HG03558 (cell line): ENCODE results near the gene ANKRD11.
"Not testable (repeated sequence)": the region's sequence is repeated elsewhere in the genome, so short reads cannot be mapped to it uniquely, and the experiment has no call there.

Source experiments
- ATAC-seq: cut with Tn5 transposase; IDR thresholded peaks from one replicate; pipeline ENCODE4 v1.9.1; 2021; ENCODE audit warnings: moderate number of reproducible peaks; ENCODE audit not compliant: unreplicated experiment; ENCODE audit errors: extremely low read depth

ANKRD11 gene

DNA sequence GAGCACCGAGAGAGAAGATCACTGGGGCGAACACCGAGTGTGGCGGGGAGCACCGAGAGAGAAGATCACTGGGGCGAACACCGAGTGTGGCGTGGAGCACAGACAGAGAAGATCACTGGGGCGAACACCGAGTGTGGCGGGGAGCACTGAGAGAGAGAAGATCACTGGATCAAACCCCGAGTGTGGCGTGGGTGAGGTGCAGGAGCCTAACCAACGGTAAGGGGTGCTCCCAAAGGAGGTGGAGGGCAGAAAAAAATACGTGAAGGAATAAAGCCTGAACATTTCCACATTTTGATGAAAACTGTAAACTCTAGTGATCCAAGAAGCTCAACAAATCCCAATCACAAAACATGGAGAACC lies 100.2 kb downstream of the ANKRD11 start:
- not testable (repeated sequence) for ATAC-seq

DNA sequence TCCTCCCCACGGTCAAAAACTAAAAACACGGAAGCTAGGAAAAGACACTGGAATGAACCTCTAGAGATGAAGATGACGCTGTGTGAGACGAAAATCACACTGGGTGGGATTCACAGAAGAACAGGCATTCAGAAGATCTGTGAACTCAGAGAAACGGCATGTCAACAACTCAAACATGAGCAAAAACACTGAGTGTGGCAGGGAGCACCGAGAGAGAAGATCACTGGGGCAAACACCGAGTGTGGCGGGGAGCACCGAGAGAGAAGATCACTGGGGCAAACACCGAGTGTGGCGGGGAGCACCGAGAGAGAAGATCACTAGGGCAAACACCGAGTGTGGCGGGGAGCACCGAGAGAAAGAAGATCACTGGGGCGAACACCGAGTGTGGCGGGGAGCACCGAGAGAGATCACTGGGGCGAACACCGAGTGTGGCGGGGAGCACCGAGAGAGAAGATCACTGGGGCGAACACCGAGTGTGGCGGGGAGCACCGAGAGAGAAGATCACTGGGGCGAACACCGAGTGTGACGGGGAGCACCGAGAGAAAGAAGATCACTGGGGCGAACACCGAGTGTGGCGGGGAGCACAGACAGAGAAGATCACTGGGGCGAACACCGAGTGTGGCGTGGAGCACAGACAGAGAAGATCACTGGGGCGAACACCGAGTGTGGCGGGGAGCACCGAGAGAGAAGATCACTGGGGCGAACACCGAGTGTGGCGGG lies 100.7 kb downstream of the ANKRD11 start:
- not testable (repeated sequence) for ATAC-seq

DNA sequence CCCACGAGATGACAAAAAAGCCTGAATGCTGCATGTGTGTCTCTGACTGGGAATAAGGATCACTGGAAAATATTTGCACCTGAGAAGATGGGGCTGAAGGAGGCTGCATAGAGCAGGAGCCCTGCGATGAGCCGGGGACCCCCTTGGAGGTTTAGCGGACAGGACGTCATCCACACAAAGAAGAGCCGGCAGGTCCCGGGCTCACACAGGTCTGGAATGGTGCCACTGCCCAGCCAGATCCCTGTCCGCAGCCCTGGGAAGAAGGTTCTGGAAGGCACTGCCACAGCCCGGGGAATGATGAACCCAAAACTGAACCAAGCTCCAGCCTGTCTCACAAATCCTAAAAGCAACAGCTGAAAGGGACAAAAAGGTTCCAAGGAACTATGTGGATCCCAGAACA lies 101.8 kb downstream of the ANKRD11 start:
- no peak for ATAC-seq

DNA sequence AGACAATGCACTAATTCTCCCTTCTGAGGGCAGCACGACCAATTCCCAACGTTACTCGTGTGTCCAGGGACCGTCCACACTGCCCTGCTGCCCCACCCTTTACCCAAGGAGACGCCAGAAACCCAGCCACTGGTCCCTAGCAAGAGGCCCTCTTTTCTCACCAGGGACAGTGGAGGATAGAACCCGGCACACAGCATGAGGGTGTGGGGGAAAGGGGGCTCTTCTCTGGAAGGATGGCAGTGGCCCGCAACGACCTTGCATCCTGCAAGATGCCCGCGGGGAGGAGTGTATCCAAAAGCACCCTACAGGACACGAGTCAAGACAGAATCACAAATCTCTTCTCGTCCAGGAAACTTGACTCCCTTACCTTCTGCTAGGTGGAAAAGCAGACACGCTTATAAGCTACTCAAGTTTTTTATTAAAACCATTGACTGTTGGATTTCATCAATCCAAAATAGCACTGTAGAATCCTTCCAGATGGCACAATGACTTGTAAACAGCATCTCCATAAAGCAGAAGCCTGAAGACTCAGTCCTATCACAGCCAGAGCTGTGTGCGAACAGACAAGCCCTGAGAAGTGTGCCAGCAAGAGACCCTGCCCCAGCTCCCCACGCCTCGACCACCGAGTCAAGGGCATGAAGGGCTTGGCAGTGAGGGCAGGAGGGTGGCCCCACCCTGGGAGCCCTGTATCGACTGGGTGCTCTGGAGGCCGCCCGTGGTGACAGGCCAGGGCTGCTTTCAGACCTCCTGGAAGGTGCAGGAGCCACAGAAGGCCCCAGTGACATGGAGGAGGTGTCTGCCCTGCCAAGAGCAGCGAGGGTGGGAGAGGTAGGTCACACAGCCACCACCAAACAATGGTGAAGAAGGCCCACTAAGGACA lies 103.8 kb downstream of the ANKRD11 start:
- no peak for ATAC-seq

DNA sequence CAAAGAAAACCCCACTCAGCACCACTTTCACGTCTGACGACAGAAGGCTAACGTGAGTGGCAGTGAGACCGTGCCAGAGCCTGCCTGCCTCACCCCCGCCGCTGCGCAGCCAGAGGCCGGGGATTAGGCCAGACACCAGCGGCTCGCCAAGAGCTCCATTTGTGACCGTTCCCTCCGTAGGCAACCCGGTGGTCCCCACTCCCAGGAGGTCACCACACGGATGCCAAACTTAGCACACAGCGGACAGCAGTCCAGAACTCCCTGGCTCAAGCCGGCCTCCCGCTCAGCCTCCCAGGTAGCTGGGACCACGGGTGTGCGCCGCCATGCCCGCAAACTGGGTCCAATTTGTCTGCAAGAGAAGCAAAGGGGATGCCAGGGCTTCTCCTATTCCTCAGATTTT lies 104.6 kb downstream of the ANKRD11 start:
- no peak for ATAC-seq

DNA sequence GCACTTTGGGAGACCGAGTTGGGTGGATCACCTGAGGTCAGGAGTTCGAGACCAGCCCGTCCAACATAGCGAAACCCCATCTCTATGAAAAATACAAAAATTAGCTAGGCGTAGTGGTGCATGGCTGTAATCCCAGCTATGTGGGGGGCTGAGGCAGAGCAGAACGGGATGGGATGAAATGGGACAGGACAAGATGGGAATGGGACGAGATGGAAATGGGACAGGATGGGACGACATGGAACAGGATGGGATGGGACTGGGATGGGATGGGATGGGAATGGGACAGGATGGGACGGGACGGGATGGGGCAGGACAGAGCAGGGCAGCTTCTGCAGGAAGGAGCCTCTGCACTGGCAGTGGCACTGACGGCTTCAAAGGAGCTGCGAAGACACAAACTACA lies 106.1 kb downstream of the ANKRD11 start:
- no peak for ATAC-seq

DNA sequence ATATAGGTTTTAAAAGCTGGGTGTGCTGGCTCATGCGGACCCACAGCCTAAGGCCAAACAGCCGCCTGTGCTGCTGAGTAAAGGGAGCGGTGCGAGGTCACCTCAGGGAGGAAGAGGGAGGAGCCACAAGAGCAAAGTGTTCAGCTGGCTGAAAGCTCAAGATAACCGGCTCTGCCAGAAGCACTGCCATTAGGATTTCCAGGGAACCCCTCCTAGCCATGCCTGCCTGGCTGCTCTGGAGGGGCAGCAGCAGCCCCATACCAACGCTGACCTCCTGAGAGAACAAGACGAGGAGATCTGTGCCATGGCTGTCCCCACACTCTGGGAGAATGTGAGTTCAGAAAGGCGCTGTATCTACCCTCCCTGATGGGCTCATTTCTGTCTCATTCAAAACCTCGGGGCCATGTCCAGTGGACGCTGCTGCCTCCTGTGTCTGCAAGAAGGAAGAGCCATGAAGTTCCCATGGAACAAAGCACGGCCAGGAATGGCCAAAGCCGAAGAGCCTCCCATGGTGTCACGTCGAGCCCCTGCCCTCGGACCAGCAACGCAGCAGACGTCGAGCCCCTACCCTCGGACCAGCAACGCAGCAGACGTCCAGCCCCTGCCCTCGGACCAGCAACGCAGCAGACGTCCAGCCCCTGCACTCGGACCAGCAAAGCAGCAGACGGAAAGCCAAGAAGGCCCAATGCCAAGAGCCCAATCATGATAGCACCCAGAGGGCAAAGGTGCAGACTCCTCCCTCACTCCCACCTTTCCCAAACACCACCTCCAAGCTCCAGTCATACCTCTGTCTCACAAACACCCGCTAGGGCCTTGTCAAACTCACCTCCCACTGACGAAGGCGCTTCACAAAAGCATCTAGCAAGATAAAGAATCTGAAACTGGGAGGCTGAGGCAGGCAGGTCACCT lies 107.0 kb downstream of the ANKRD11 start:
- ATAC-seq: no peak

DNA sequence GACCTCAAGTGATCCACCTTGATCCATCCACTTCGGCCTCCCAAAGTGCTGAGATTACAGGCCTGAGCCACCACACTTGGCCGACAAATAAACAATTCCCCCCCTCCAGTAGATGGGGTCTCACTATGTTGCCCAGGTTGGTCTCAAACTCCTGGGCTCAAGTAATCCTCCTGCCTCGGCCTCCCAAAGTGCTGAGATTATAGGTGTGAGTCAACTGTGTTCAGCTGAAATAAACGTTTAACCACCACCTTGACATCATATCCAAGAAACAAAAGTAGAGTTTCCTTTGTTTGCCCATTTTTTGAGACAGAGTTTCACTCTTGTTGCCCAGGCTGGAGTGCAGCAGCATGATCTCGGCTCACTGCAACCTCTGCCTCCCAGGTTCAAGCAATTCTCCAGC lies 107.8 kb downstream of the ANKRD11 start:
- ATAC-seq: not testable (repeated sequence)

DNA sequence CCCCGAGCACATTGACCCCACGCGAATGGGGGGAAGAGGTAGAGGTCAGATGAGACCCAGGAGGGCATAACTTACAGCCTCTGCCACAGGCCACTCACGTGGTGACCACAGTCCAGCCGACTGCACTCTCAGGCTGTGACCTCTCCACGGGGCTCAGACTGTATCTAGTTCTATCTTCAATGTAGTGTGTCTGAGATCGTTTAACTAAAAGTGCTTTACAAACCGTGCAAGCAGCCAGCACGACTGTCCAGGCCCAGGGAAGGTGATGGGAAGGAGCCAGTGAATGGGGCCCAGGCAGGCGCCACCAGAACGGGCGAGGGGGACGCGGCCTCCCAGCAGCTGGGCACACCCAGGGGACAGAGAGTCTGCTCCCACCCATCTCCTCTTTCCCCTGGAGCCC lies 108.6 kb downstream of the ANKRD11 start:
- ATAC-seq: no peak

DNA sequence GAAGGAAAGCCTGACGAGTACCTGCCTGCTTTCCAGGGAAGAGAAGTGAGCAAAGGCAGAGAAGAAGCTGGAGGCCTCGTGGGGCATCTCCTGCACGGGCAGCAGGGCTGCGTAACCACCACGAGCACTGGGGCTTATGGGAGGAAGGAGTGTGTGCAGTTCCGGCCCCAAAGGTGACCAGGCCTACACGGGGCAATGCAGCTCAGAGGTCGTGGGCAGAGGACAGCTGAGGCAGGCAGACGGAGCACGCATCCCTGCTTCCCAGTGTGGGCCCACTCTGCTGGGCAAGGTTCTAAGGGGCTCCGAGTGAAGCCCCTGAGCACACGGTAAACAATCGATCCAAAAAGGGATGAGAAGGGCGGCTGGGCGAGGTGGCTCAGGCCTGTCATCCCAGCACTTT lies 109.7 kb downstream of the ANKRD11 start:
- no peak for ATAC-seq

DNA sequence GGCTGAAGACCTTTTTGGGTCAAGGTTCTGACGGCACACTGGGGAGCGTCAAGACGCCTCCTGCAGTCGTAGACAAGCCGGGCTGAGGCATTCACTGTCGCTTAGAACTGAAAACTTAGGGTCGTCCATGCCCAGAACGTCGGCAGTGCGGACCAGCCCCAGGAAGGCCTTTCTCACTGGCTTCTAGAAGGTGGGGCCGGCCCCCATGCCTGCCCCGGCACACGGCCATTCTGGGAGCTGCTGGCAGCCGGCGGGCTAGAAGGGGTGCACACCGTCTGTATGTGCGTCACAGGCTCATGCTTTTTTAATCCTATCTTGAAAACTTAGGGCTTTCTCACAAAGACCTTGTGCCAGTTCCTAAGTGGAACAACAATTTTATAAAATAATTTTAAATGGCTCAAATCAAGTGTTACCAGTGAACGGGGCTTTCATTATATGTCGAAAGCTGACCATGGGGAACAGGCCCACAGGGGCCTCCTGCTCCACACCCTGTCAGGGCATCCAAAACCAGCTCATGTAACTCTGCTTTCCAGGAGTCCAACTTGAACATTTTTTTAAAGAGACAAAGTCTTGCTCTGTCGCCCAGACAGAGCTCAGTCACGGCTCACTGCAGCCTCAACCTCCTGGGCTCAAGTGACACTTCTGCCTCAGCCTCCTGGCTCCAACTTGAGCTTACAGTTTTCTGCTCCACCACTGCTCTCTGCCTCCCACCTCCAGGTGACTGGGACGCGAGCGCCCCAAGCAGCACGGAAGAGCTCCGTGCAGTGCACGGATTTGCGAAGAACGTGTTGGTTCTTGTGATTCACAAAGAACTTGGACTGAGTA lies 111.2 kb downstream of the ANKRD11 start:
- ATAC-seq: no peak

DNA sequence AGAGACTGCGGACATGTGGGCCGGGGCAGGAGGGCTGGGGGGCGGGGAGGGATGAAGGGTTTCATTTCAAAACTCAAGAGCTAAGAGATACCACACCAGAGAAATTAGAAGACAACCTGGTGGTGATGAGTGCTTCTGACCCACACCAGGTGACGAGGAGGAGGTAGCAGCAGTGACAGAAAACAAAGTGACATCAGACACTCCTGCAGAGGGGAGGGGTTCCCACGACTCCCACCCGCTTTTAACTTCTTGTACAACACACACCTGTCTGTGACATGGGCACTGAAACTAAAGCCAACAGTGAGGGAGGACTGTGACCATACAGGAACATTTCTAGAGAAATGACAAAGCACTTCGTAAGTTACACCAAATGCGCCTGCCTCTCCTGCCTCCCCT lies 112.9 kb downstream of the ANKRD11 start:
- no peak for ATAC-seq

DNA sequence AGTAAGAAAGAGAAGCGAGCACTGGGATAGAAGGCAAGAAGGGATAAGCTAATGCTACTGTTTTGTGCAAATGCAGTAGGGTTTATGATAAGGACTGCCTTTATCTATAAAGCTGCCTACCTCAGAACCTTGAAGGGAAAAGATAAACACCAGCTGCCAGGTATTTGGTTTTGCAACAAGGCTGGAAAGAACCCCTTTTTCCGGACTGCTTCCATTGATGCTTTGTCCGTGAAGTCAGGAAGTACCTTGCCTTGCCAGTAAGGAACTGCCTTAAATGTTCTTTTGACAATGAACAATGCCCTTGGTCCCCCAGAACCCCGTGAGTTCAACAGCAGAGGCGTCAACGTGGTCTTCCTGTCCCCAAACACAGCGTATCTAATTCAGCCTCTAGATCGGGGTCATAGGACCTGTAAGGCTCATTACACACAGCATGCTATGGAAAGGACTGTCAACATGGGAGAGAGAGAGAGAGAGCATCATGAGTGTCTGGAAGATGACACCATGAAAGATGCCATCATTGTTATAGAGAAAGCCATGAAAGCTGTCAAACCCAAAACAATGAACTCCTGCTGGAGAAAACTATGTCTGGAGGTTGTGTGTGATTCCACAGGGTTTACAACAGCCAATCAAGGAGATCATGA lies 113.4 kb downstream of the ANKRD11 start:
- ATAC-seq: no peak

DNA sequence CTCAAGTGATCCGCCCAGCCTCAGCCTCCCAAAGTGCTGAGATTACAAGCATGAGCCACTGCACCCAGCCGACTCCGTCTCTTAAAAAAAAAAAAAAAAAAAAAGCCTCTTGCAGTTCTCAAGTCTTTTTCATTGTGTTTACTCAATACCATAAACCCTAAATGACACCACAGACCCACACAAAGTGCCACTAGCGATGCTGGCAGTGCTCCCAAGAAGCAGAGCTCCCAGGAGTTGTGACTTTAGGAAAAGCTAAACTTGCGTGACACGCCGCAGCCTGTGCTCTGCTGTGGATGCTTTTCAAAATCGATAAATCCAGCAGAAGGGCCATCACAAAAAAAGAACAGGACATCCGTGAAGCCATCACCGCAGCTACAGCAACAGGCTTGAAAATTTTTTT lies 114.7 kb downstream of the ANKRD11 start:
- ATAC-seq: no peak

DNA sequence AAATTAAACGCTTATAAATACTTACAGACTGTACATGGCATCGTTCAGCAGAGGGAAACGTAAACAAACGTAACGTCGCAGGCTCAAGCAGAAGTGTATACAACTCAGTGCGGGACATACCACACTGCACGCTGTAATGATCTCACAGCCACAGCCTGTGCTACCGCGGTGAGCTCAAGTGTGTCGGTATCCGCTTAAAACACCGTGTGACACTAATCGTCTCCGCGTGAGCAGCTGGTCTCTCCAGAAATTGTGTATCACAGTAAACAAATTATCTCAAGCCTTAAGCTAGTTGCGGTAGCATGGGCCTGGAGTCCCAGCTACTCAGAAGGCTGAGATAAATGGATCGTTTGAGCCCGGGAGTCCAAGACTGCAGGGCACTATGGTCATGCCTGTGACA lies 115.3 kb downstream of the ANKRD11 start:
- ATAC-seq: peak; percentile 40

DNA sequence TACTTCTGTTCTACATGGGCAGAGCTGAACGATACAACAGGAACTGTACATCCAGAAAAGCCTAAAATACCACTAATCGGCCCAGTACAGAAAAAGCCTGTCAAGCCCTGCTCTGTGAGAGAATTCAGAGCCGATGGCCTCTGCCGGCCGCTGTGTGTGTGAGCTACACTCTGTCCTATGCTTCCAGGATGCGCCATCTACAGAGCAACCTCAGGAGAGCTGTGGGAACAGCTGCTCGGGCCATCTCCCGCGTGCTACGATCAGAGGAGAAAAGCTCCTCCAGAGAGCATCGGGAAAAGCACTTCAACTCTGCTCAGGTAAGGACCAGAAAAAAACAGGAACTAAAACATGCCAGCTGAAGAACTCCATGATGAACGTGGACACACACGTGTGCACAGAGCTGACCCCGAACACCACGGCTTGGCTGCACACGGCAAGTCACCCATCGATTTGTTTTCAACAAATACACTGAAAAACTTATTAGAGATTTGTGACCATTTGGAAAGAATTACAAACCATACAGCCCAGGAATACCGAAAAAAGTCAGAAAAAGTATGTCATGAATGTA lies 115.9 kb downstream of the ANKRD11 start:
- ATAC-seq: no peak

DNA sequence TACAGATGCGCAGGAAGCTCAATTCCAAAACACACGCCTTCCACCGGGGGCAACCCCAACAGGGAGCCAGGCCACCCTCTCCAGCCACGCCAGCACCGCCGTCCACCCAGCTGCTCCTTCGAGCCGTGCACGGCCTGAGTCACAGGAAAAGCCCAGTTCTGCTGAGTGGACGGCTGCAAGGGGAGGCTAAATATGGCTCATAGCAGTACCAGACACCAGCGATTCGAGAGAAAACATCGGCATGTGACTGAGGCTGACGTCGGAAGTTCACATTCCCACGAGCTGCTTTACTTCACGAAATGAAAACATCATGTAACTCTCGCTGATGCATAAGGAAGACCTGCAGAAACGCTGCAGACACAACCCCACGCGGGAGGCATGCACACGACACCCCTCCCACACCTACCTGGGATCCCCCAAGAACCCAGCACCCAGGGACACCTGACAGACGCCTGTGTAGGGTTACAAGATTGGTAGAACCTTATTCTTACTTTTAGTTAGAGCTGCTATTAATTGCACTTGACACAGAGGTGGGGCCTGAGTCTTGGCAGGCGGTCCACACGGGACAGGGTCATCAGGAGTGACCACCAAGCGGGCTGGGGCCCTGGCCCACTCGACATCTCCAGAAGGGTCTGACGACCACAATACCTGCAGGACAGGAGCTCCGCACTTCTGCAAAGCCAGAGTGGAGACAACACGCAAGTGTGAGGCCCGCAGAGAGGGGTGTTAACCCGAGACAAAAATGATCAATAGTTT lies 116.8 kb downstream of the ANKRD11 start:
- no peak for ATAC-seq

DNA sequence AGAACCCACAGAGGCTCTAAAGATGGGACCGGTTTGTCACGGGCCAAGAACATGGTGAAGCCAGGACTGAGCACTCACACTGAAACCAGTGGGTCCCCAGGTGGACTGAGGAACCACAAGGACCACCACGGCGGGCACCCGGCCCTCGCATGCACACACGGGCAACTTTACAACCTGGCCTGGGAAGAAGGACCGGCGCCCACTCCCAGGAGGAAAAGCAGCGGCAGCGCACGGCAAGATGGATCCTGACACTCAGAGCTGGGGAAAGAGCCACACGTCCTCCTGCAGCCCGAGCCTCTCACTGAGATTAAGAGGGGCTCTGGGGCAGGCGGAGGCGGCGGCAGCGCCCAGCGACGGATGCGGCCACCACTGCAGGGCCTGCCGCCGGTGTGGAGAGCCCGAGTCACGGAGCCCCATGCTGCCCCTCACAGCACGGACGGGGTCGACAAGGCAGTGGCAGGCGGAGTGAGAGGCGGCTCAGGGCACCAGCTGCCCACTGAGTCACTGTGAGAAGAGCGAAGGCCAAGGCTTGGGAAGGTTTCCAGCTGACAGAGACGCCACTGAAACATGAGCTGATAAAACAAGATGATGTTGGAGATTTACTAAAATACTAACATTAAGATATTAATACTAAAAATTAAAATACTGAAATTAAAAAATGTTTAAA lies 118.3 kb downstream of the ANKRD11 start:
- ATAC-seq: no peak
